ENCODE results near the gene RASGRF1.

DNA sequence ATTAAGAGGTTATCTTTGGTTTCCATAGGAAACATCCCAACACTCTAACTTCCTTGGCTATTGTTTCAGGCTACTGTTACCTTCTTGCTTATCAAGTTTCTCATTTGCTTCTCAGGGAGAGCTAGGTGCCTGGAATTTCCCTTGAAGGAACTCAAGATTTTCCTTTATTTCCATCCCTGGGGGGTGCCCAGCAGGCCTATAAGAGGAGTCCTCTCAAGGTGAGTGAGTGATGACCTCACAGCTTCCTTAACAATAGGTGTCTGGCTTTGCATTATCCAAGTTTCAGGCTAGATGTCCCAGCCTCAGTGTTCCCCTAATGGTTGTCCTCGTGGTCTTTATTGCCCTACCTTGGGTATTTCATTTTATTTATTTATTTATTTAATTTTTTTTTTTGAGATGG lies 133.6 kb downstream of the RASGRF1 start:
- TF ChIP-seq, protein P1, sequence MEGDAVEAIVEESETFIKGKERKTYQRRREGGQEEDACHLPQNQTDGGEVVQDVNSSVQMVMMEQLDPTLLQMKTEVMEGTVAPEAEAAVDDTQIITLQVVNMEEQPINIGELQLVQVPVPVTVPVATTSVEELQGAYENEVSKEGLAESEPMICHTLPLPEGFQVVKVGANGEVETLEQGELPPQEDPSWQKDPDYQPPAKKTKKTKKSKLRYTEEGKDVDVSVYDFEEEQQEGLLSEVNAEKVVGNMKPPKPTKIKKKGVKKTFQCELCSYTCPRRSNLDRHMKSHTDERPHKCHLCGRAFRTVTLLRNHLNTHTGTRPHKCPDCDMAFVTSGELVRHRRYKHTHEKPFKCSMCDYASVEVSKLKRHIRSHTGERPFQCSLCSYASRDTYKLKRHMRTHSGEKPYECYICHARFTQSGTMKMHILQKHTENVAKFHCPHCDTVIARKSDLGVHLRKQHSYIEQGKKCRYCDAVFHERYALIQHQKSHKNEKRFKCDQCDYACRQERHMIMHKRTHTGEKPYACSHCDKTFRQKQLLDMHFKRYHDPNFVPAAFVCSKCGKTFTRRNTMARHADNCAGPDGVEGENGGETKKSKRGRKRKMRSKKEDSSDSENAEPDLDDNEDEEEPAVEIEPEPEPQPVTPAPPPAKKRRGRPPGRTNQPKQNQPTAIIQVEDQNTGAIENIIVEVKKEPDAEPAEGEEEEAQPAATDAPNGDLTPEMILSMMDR (IDR thresholded peaks at IDR 0.05), result no peak
- TF ChIP-seq EP300 (IDR thresholded peaks at IDR 0.05; ENCODE audit: low read depth), result no peak
- no peak for TF ChIP-seq POLR2A (IDR thresholded peaks at IDR 0.05)
